OCI-LY3 (cell line): ENCODE measurements around the gene CMTM4.

ENCODE experiments used
- H2AFZ ChIP-seq: fragments of 200-600, 300-600 bp; shearing (Covaris generic); 2 replicates; pipeline ENCODE4 v1.6.0; 2014; ENCODE audit warnings: antibody characterized with exemption, low read depth, low read length
- H3K27ac ChIP-seq: fragments of 200-600, 300-600 bp; sonication (generic); 2 replicates; pipeline ENCODE4 v1.5.1; 2014; ENCODE audit warnings: mild to moderate bottlenecking, low read length, moderate library complexity, mixed read lengths
- H3K27me3 ChIP-seq: fragments of 200-600, 300-600 bp; sonication (generic); 2 replicates; pipeline ENCODE4 v1.6.1; 2014; ENCODE audit warnings: low read depth, low read length, mixed read lengths
- H3K36me3 ChIP-seq: fragments of 200-600, 300-600 bp; sonication (generic); replicated peaks from 2 replicates; pipeline ENCODE3; 2014; ENCODE audit warnings: low read depth, low read length, mixed read lengths
- H3K4me1 ChIP-seq: fragments of 300-600, 200-600 bp; sonication (generic); 2 replicates; pipeline ENCODE4 v1.6.1; 2014; ENCODE audit warnings: low read length, mixed read lengths
- H3K4me2 ChIP-seq: fragments of 200-600, 300-600 bp; sonication (generic); 2 replicates; pipeline ENCODE4 v1.6.1; 2014; ENCODE audit warnings: low read length, mixed read lengths
- H3K4me3 ChIP-seq: fragments of 300-600, 200-600 bp; sonication (generic); 2 replicates; pipeline ENCODE4 v1.5.1; 2014; ENCODE audit warnings: antibody characterized with exemption, mild to moderate bottlenecking, low read length, moderate library complexity
- H3K79me2 ChIP-seq: fragments of 300-600, 200-600 bp; shearing (Covaris generic); 2 replicates; pipeline ENCODE4 v1.6.1; 2014; ENCODE audit warnings: mild to moderate bottlenecking, low read length, mixed read lengths
- H3K9ac ChIP-seq: fragments of 300-600, 200-600 bp; shearing (Covaris generic); 2 replicates; pipeline ENCODE4 v1.6.0; 2014; ENCODE audit warnings: mild to moderate bottlenecking, low read length, moderate library complexity
- H3K9me3 ChIP-seq: fragments of 200-600, 300-600 bp; shearing (Covaris generic); 2 replicates; pipeline ENCODE4 v1.6.1; 2014; ENCODE audit warnings: low read length, mixed read lengths; ENCODE audit not compliant: insufficient read depth
- H4K20me1 ChIP-seq: fragments of 200-600, 300-600 bp; sonication (generic); 2 replicates; pipeline ENCODE4 v1.6.1; 2016; ENCODE audit warnings: low read length, mixed read lengths; ENCODE audit not compliant: insufficient read depth
- CTCF ChIP-seq: fragments of 200-600, 300-600 bp; sonication (generic); IDR thresholded peaks from 2 replicates; pipeline ENCODE4 v1.5.1; 2014; ENCODE audit warnings: antibody characterized with exemption, low read length, low read depth
- EZH2phosphoT487 ChIP-seq: fragments of 200-600 bp; shearing (Covaris generic); IDR thresholded peaks from 2 replicates; pipeline ENCODE4 v1.6.1; 2018; ENCODE audit warnings: antibody characterized with exemption, mixed run types, low read depth

Gene CMTM4

GRCh38 chr16:66706506-66706880, 9.9 kb upstream of the CMTM4 start:
- H3K4me2 ChIP-seq: no peak overlapping the region
- no peak overlapping the region for H3K27ac ChIP-seq
- H3K79me2 ChIP-seq: no peaks in the 10 kb centered on the region
- no peaks in the 10 kb centered on the region for H3K9me3 ChIP-seq
- no peaks in the 10 kb centered on the region for H3K4me1 ChIP-seq
- H2AFZ ChIP-seq: no peak overlapping the region
- no peak overlapping the region for H3K4me3 ChIP-seq
- TF ChIP-seq EZH2phosphoT487 (no peak), CTCF (no peak)
- H3K9ac ChIP-seq: no peak overlapping the region
- H3K27me3 ChIP-seq: 0 out of 2 replicates have a peak, but pooled peaks cover 5% of the 10 kb centered on the region
- H3K36me3 ChIP-seq: no peaks in the 10 kb centered on the region
- H4K20me1 ChIP-seq: no peaks in the 10 kb centered on the region

- Histone ChIP-seq H3K4me3 (no peak overlapping the region), H4K20me1 (no peaks in the 10 kb centered on the region), H3K9me3 (no peaks in the 10 kb centered on the region), H3K27ac (no peak overlapping the region), H3K79me2 (no peaks in the 10 kb centered on the region), H3K9ac (no peak overlapping the region), H3K27me3 (0 out of 2 replicates have a peak, but pooled peaks cover 5% of the 10 kb centered on the region), H2AFZ (no peak overlapping the region), H3K4me1 (no peaks in the 10 kb centered on the region), H3K36me3 (no peaks in the 10 kb centered on the region), H3K4me2 (no peak overlapping the region)
- no peak for TF ChIP-seq EZH2phosphoT487
Observed at GRCh38 chr16:66705790-66706505, 9.4 kb upstream of the CMTM4 start.

GRCh38 chr16:66703406-66704215, 7.1 kb upstream of the CMTM4 start:
- Histone ChIP-seq H3K27ac (no peak overlapping the region), H3K79me2 (no peaks in the 10 kb centered on the region), H3K4me1 (no peaks in the 10 kb centered on the region), H3K4me3 (no peak overlapping the region), H3K4me2 (no peak overlapping the region), H3K27me3 (no peaks in the 10 kb centered on the region; the same call in none of the 2 replicates), H3K36me3 (no peaks in the 10 kb centered on the region), H2AFZ (no peak overlapping the region), H3K9ac (no peak overlapping the region), H4K20me1 (no peaks in the 10 kb centered on the region), H3K9me3 (no peaks in the 10 kb centered on the region)
- TF ChIP-seq EZH2phosphoT487 (no peak), CTCF (no peak)

- H3K27me3 ChIP-seq: peaks cover 6% of the 10 kb centered on the region
- no peak overlapping the region for H3K9ac ChIP-seq
- H3K4me3 ChIP-seq: no peak overlapping the region
- H3K27ac ChIP-seq: no peak overlapping the region
- no peaks in the 10 kb centered on the region for H4K20me1 ChIP-seq
- H2AFZ ChIP-seq: no peak overlapping the region
- TF ChIP-seq EZH2phosphoT487 (no peak), CTCF (no peak)
- H3K4me1 ChIP-seq: peaks cover 3% of the 10 kb centered on the region; the same call in 1 of the 2 replicates
- H3K79me2 ChIP-seq: no peaks in the 10 kb centered on the region
- H3K4me2 ChIP-seq: no peak overlapping the region
- no peaks in the 10 kb centered on the region for H3K36me3 ChIP-seq
- no peaks in the 10 kb centered on the region for H3K9me3 ChIP-seq
Observed at GRCh38 chr16:66701516-66701915, 5.0 kb upstream of the CMTM4 start.
